OCI-LY1 (cell line): ENCODE results near the gene PGAM4.

Source experiments
- EZH2 ChIP-seq: fragments of 200-600 bp; sonication (generic), shearing (Covaris generic); IDR thresholded peaks from 2 replicates; pipeline ENCODE4 v1.8.0; 2017; ENCODE audit warnings: borderline replicate concordance, mixed run types, mild to moderate bottlenecking, antibody characterized with exemption, low read length, moderate library complexity, mixed read lengths
- TF ChIP-seq, protein P1 (sequence below): fragments of 200-600 bp; sonication (generic), shearing (Covaris generic); IDR thresholded peaks from 2 replicates; pipeline ENCODE4 v1.5.1; 2017; ENCODE audit warnings: mild to moderate bottlenecking, antibody characterized with exemption, low read length, moderate library complexity, mixed read lengths

- TF ChIP-seq, protein P1, sequence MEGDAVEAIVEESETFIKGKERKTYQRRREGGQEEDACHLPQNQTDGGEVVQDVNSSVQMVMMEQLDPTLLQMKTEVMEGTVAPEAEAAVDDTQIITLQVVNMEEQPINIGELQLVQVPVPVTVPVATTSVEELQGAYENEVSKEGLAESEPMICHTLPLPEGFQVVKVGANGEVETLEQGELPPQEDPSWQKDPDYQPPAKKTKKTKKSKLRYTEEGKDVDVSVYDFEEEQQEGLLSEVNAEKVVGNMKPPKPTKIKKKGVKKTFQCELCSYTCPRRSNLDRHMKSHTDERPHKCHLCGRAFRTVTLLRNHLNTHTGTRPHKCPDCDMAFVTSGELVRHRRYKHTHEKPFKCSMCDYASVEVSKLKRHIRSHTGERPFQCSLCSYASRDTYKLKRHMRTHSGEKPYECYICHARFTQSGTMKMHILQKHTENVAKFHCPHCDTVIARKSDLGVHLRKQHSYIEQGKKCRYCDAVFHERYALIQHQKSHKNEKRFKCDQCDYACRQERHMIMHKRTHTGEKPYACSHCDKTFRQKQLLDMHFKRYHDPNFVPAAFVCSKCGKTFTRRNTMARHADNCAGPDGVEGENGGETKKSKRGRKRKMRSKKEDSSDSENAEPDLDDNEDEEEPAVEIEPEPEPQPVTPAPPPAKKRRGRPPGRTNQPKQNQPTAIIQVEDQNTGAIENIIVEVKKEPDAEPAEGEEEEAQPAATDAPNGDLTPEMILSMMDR = no peak
- no peak for TF ChIP-seq EZH2
Observed at GRCh38 chrX:77922787-77923186, 46.7 kb downstream of the PGAM4 start.
